Endothelial cell of umbilical vein (primary cell): ENCODE results near the gene EIF3I. TPM values are rescaled to one million over a fixed set of nuclear protein-coding genes. Genes with fewer than 3 reads are reported as not detected.

ENCODE experiments used
- polyA plus RNA-seq, 4 experiments: library from polyadenylated mRNA; depleted of rRNA in 3 of 4; stranded (reverse) in 3 of 4; unstranded in 1 of 4; fragments of >200 nt; gene quantifications; 2 replicates each; pipeline versions ENCODE4 v1.2.1 to v1.2.3, GENCODE V29; 2011 to 2012; ENCODE audit warnings: missing spikeins in 1 of 4
- small RNA-seq: library from RNA; depleted of rRNA; stranded (forward); fragments of <200 nt; gene quantifications from one replicate; pipeline ENCODE3, GENCODE V24; 2012; ENCODE audit warnings: low replicate concordance, low read depth; ENCODE audit not compliant: insufficient read depth, insufficient read length
- total RNA-seq: library from RNA; stranded (reverse); gene quantifications from 2 replicates; pipeline ENCODE4 v1.2.3, GENCODE V29; 2021

Gene EIF3I
- total and polyA plus RNA-seq, 2 donors (not counting 3 experiments of a cell fraction or from before 2014, with no cell fraction given): 186 to 331 TPM

Small RNA genes lying within 50 kb of the gene (small RNA-seq; reads per million reads assigned to genes)
- gene RF00017: not detected

Other genes with a start within 250 kb of the EIF3I start
- 185 and 194 TPM in 2 replicates for gene KHDRBS1, start 208.5 kb upstream of the EIF3I start, total RNA-seq
- gene KHDRBS1, start 208.5 kb upstream of the EIF3I start, polyA plus RNA-seq: 26.3 and 43.4 TPM in 2 replicates
- gene TMEM39B, start 149.5 kb upstream of the EIF3I start, total RNA-seq: 43.7 and 47.3 TPM in 2 replicates
- gene TMEM39B, start 149.5 kb upstream of the EIF3I start, polyA plus RNA-seq: 64.3 and 78.1 TPM in 2 replicates
- 83.4 and 85.6 TPM in 2 replicates for gene KPNA6, start 114.4 kb upstream of the EIF3I start, total RNA-seq
- 18.1 and 22.1 TPM in 2 replicates for gene KPNA6, start 114.4 kb upstream of the EIF3I start, polyA plus RNA-seq
- gene TXLNA, start 42.7 kb upstream of the EIF3I start, total RNA-seq: 64.3 and 69.4 TPM in 2 replicates
- 41.8 and 44.6 TPM in 2 replicates for gene TXLNA, start 42.7 kb upstream of the EIF3I start, polyA plus RNA-seq
- gene CCDC28B, start 21.8 kb upstream of the EIF3I start, total RNA-seq: 12.0 and 15.3 TPM in 2 replicates
- 14.8 and 19.1 TPM in 2 replicates for gene CCDC28B, start 21.8 kb upstream of the EIF3I start, polyA plus RNA-seq
- gene IQCC, start 16.7 kb upstream of the EIF3I start, total RNA-seq: 1.8 and 2.2 TPM in 2 replicates
- 1.1 and 1.3 TPM in 2 replicates for gene IQCC, start 16.7 kb upstream of the EIF3I start, polyA plus RNA-seq
- gene DCDC2B, start 13.3 kb upstream of the EIF3I start, total RNA-seq: not detected in 2 replicates
- gene DCDC2B, start 13.3 kb upstream of the EIF3I start, polyA plus RNA-seq: not detected in 2 replicates
- 15.7 and 20.7 TPM in 2 replicates for gene TMEM234, start 54 bp upstream of the EIF3I start, total RNA-seq
- 21.3 and 23.2 TPM in 2 replicates for gene TMEM234, start 54 bp upstream of the EIF3I start, polyA plus RNA-seq
- 2.0 and 5.6 TPM in 2 replicates for gene FAM167B, start 24.8 kb downstream of the EIF3I start, total RNA-seq
- gene FAM167B, start 24.8 kb downstream of the EIF3I start, polyA plus RNA-seq: 2.1 and 2.3 TPM in 2 replicates
- gene LCK, start 28.9 kb downstream of the EIF3I start, total RNA-seq: not detected in 2 replicates
- gene LCK, start 28.9 kb downstream of the EIF3I start, polyA plus RNA-seq: 0.06 and 0.08 TPM in 2 replicates
- 111 and 138 TPM in 2 replicates for gene HDAC1, start 69.7 kb downstream of the EIF3I start, total RNA-seq
- 109 and 141 TPM in 2 replicates for gene HDAC1, start 69.7 kb downstream of the EIF3I start, polyA plus RNA-seq
- gene MARCKSL1, start 113.8 kb downstream of the EIF3I start, total RNA-seq: 249 and 265 TPM in 2 replicates
- 311 and 318 TPM in 2 replicates for gene MARCKSL1, start 113.8 kb downstream of the EIF3I start, polyA plus RNA-seq
- 8.6 and 11.6 TPM in 2 replicates for gene FAM229A, start 140.1 kb downstream of the EIF3I start, total RNA-seq
- 8.9 and 9.9 TPM in 2 replicates for gene FAM229A, start 140.1 kb downstream of the EIF3I start, polyA plus RNA-seq
- gene TSSK3, start 140.1 kb downstream of the EIF3I start, total RNA-seq: 0.42 and 1.1 TPM in 2 replicates
- gene TSSK3, start 140.1 kb downstream of the EIF3I start, polyA plus RNA-seq: 0.48 and 0.65 TPM in 2 replicates
- gene BSDC1, start 172.0 kb downstream of the EIF3I start, total RNA-seq: 64.6 and 64.8 TPM in 2 replicates
- gene BSDC1, start 172.0 kb downstream of the EIF3I start, polyA plus RNA-seq: 40.7 and 44.3 TPM in 2 replicates
- 0.02 TPM in 1 of 2 replicates, not detected in the other for gene ZBTB8B, start 242.7 kb downstream of the EIF3I start, total RNA-seq
- 0.01 TPM in 1 of 2 replicates, not detected in the other for gene ZBTB8B, start 242.7 kb downstream of the EIF3I start, polyA plus RNA-seq